Duodenal mucosa (tissue), 2 donors: ENCODE measurements around the gene ATP5ME.

ENCODE experiments used
- H3K27ac ChIP-seq: one replicate; pipeline ENCODE4 v1.7.0; 2013; ENCODE audit warnings: low read depth, low read length
- H3K27me3 ChIP-seq, 2 donors: one replicate each; pipeline ENCODE4 v1.7.0; 2013; ENCODE audit warnings: low read length in 2 of 2, control low read depth in 1 of 2; ENCODE audit not compliant: insufficient read depth in 2 of 2, control insufficient read depth in 1 of 2
- H3K36me3 ChIP-seq, 2 donors: one replicate each; pipeline ENCODE4 v1.7.0; 2013; ENCODE audit warnings: low read length in 2 of 2, control low read depth in 1 of 2; ENCODE audit not compliant: insufficient read depth in 2 of 2, control insufficient read depth in 1 of 2
- H3K4me1 ChIP-seq, 2 donors: one replicate each; pipeline ENCODE4 v1.7.0; 2013; ENCODE audit warnings: low read length in 2 of 2, control low read depth in 1 of 2; ENCODE audit not compliant: insufficient read depth in 2 of 2, control insufficient read depth in 1 of 2
- H3K4me3 ChIP-seq, 2 donors: one replicate each; pipeline ENCODE4 v1.7.0; 2013; ENCODE audit warnings: low read length in 2 of 2, low read depth in 1 of 2
- H3K9ac ChIP-seq, 2 donors: one replicate each; pipeline ENCODE4 v1.7.0; 2013; ENCODE audit warnings: low read length in 2 of 2, low read depth in 1 of 2
- H3K9me3 ChIP-seq, 2 donors: one replicate each; pipeline ENCODE4 v1.7.0; 2013; ENCODE audit warnings: low read length in 2 of 2, control low read depth in 1 of 2; ENCODE audit not compliant: control insufficient read depth in 1 of 2

The ATP5ME gene

DNA sequence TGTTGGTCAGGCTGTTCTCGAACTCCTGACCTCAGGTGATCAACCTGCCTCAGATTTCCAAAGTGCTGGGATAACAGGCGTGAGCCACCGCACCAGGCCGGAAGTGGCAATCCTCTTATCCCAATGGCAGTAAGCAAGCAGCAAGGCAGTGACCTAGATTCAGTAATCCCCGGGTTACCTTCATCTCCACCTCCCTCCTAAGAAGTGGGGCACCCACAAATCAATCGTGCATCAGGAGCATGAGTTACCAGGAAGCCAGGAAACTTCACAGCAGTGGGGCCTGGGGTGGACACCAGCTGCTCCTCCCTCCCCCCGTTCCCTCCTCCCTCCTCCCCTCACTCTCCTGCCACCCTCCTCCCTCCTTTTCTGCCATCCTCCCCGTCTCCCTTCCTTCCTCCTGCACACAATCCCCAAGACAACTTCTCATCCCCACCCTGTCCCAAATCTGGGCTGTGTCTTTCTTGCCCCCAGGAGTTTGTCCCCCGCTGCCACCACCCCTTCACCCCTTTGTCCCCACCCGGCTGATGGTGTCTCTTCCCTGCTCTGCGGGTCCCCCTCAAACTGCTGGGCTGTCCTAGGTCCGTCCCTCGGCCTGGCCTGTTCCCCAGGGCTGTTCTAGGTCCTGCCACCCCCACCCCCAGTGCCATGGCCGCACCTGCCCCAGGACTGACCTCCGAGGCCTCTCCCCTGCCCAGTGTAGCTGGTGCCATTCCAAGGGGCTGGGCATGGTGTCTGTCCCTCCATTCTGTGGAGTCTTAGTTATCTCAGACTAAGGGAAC, 46.5 kb downstream of the ATP5ME start:
- peaks cover 3 to 8% of the 10 kb centered on the region in 2 donors for H3K9me3 ChIP-seq
- no peaks in the 10 kb centered on the region for H3K4me1 ChIP-seq
- H3K36me3 ChIP-seq, result no peaks in the 10 kb centered on the region
- H3K9ac ChIP-seq, result no peak overlapping the region
- no peak overlapping the region for H3K27ac ChIP-seq
- no peak overlapping the region for H3K4me3 ChIP-seq
- H3K27me3 ChIP-seq, result no peaks in the 10 kb centered on the region

DNA sequence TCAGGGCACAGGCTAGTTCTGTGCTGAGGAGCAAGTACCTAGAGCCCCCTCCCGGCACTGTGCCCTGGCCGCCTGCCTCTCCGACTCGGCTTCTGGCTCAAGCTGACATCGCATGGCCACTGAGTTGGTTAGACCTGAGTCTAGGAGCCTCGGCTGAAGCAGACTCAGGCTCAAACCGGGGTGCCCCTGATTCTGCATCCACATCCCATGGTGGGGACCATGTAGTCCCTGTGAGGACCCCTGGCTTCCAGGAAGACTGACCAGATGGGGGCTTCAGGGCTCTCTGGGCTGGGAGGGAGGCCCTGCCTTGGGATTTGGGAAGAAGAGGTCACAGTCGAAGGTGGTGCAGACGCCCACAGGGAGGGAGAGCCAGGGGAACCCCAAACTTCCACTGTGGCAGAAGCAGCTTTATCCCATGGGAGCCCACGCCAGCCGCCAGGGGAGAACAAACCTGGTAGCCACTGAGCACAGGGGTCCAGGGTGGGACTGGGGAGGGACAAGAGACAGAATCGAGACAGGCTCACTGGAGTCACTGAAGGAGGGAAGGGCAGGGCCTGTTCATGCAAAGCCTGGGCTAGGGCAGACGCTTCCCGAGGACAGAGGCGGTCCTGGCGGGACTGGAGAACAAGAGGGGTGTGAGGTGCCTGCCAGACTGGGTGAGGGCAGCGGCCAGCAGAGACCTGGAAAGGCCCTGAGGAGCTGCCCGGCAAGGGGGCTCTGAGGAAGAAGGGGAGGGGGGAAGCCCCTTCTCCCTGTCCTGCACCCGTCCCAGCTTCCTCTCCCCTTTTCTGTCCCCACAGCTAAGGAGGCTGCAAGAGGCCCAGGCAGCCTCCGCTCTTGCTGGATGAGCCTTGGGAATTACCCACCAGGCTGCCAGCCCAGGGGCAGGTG, 47.6 kb downstream of the ATP5ME start:
- no peak overlapping the region for H3K9ac ChIP-seq
- no peaks in the 10 kb centered on the region for H3K27me3 ChIP-seq
- H3K4me1 ChIP-seq, result no peaks in the 10 kb centered on the region
- no peaks in the 10 kb centered on the region for H3K9me3 ChIP-seq
- H3K27ac ChIP-seq, result no peak overlapping the region
- H3K4me3 ChIP-seq, result no peak overlapping the region
- no peaks in the 10 kb centered on the region for H3K36me3 ChIP-seq

DNA sequence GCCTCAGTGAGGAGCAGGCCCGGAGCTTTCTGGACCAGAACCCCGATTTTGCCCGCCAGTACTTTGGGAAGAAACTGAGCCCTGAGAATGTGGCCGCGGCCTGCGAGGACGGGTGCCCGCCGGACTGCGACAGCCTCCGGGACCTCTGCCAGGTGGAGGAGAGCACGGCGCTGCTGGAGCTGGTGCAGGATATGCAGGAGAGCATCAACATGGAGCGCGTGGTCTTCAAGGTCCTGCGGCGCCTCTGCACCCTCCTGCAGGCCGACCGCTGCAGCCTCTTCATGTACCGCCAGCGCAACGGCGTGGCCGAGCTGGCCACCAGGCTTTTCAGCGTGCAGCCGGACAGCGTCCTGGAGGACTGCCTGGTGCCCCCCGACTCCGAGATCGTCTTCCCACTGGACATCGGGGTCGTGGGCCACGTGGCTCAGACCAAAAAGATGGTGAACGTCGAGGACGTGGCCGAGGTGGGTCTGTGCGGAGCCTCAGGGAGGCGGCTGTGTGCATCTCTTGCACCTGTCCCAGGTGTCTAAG, 48.4 kb downstream of the ATP5ME start:
- no peak overlapping the region for H3K27ac ChIP-seq
- no peaks in the 10 kb centered on the region for H3K9me3 ChIP-seq
- no peaks in the 10 kb centered on the region for H3K36me3 ChIP-seq
- no peaks in the 10 kb centered on the region for H3K27me3 ChIP-seq
- H3K4me3 ChIP-seq, result no peak overlapping the region
- no peaks in the 10 kb centered on the region for H3K4me1 ChIP-seq
- no peak overlapping the region for H3K9ac ChIP-seq

DNA sequence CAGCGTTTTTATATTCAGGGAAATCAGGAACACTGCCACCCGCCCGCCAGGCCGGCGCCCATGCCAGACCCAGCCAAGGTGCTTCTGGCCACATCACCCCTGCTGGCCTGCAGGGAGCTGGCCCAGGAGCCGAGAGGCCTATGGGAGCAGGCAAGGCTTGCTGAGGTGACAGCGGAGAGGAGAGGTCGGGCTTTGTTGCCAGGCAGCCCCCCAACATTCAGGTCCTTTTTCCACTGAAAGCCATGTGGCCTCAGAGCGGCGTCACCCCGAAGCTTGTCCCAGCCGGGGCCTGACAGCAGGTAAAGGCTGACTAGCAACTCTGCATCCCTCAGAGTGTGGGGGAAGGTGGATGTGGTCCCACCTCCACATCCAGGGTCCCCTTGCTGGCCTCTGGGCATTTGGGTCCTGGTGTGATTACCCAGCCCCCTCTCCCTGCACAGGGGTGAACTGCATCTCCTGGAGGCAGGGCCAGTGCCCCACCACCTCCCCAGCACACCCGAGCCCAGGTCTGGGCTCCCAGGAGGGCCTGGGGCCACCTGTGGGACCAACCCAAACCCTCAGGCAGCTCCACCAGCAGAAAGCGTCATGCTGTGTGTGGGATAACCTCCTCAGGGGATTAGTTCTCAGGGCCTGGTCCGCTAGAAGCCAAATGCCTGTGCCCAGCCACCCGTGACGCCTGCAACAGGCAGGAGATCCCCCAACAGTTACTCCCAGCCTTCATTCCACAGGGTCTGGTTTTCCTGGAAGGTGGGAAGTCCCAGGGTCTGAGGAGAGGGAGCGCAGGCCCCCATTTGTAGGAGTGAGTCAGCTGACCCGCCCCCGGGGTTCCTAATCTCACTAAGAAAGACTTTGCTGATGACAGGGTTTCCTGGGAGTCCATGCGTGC, 49.1 kb downstream of the ATP5ME start, which contains the start of gene PDE6B:
PDE6B (plus strand) TSS at position 869 of the 886 bp plus-strand sequence. CDS start 54 bp downstream, outside the sequence.
- Histone ChIP-seq H3K27ac (no peak within 1 kb of the TSS), H3K36me3 (no peaks in the 10 kb centered on the region), H3K27me3 (no peaks in the 10 kb centered on the region), H3K9me3 (no peaks in the 10 kb centered on the region), H3K9ac (no peak within 1 kb of the TSS), H3K4me1 (no peaks in the 10 kb centered on the region), H3K4me3 (no peak within 1 kb of the TSS)

DNA sequence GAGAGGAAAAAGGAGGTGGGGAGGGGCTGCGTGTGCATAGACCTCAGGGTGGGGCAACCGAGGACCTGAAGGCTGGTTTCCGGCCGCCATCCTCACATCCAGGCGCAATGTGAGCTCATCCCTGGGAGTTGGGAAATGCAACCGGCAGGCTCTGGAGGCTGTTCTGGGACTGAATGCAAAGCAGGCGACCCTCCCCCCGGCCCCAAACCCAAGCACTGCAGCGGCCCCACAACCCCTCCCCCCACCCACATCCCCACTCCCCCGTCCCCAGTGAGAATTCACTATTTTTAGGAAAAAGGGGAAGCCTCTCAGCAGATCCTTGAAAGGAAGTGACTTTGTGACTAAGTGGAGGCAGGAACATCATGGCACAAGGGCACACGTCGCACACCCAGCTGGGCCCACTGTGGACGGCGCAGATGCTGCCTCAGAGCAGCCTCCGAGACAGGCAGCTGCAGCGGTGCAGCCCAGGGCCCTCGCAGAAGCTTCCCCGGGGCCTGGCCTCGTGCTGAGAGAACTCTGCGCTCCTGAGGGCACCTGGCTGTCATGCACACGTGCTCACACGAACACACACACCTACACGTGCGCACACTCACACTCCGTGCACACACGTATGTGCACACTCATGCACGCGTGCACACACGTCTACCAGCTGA, 50.0 kb downstream of the ATP5ME start:
- no peaks in the 10 kb centered on the region for H3K36me3 ChIP-seq
- H3K4me3 ChIP-seq, result no peak overlapping the region
- no peaks in the 10 kb centered on the region for H3K27me3 ChIP-seq
- no peak overlapping the region for H3K9ac ChIP-seq
- no peaks in the 10 kb centered on the region for H3K4me1 ChIP-seq
- no peak overlapping the region for H3K27ac ChIP-seq
- H3K9me3 ChIP-seq, result no peaks in the 10 kb centered on the region

DNA sequence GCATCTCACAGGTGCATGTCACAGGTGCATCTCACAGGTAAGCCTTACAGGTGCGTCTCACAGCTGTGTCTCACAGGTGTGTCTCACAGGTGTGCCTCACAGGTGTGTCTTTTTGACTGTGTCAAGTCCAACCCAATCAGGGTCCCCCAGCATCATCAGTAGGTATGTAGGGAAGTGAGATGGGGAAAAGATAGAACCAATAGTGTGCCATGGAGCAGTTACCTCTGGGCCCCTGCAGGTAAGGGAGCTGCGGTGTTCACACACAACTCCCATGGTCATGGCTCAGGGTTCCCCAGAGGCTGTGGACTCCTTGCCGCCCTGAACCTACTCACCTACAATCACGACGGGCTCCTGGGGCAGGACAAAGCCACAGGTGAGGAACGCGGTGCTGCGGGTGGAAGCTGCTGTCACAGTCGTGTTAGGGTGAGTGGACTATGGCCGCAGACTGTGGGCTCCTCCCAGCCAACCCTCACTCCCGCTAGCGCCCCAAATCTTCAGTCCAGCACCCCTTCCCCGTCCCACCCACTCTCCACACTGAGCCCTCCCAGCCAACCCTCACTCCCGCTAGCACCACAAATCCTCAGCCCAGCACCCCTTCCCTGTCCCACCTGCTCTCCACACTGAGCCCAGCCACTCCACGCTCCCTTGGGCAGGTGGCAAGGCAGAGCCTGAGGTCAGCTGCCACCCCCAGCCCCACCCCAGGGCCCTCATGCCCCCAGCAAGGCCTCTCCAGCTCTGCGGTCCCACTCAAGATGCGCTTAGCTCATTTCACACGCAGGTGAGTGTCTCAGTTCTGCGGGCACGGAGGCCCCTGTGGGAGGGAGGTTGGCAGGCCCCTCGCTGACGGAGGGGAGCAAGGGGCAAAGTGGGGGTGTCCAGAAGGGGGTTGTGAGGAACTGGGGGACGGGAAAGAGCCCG, 50.8 kb downstream of the ATP5ME start:
- no peak overlapping the region for H3K4me3 ChIP-seq
- H3K27ac ChIP-seq, result no peak overlapping the region
- H3K4me1 ChIP-seq, result no peaks in the 10 kb centered on the region
- H3K9me3 ChIP-seq, result no peaks in the 10 kb centered on the region
- H3K27me3 ChIP-seq, result no peaks in the 10 kb centered on the region
- no peak overlapping the region for H3K9ac ChIP-seq
- H3K36me3 ChIP-seq, result no peaks in the 10 kb centered on the region
